Thymus (tissue), 11 donors: ENCODE data around the gene LAMA2. TPM values are rescaled to one million over a fixed set of nuclear protein-coding genes. Genes with fewer than 3 reads are reported as not detected.

Source experiments
- DNase-seq, 9 donors: peaks; one replicate each; pipeline ENCODE4 v3.0.0-alpha.2; 2013; ENCODE audit warnings: low spot score in 9 of 9, low read depth in 6 of 9, missing footprints in 1 of 9
- H3K27ac ChIP-seq, 2 donors: one replicate each; pipeline ENCODE4 v1.5.1; 2013; ENCODE audit warnings: control low read depth in 1 of 2, low read depth in 1 of 2, low read length in 1 of 2, mild to moderate bottlenecking in 1 of 2, moderate library complexity in 1 of 2
- H3K27me3 ChIP-seq, 2 donors: one replicate each; pipeline ENCODE4 v1.5.1; 2013; ENCODE audit warnings: low read length in 1 of 2; ENCODE audit not compliant: control insufficient read depth in 2 of 2, insufficient read depth in 1 of 2
- H3K36me3 ChIP-seq, 2 donors: one replicate each; pipeline ENCODE4 v1.5.1; 2013; ENCODE audit warnings: low read length in 1 of 2, mild to moderate bottlenecking in 1 of 2, moderate library complexity in 1 of 2; ENCODE audit not compliant: control insufficient read depth in 2 of 2, insufficient read depth in 2 of 2
- H3K4me1 ChIP-seq, 2 donors: one replicate each; pipeline ENCODE4 v1.5.1; 2013; ENCODE audit warnings: low read length in 2 of 2; ENCODE audit not compliant: control insufficient read depth in 2 of 2, insufficient read depth in 2 of 2
- H3K4me3 ChIP-seq, 2 donors: one replicate each; pipeline ENCODE4 v1.5.1; 2013; ENCODE audit warnings: low read length in 2 of 2, control low read depth in 1 of 2, mild to moderate bottlenecking in 1 of 2
- H3K9me3 ChIP-seq, 2 donors: one replicate each; pipeline ENCODE4 v1.5.1; 2013; ENCODE audit warnings: low read length in 1 of 2, mild to moderate bottlenecking in 1 of 2; ENCODE audit not compliant: control insufficient read depth in 2 of 2, insufficient read depth in 1 of 2
- WGBS: extraction: QIAGEN DNeasy Blood & Tissue Kit; methylation state at CpG from one replicate; pipeline ENCODE4 v1.1.7; 2013; 5-methylcytosine and 5-hydroxymethylcytosine counted together
- polyA plus RNA-seq: library from polyadenylated mRNA; stranded (reverse); fragments of 200-250 nt; gene quantifications from one replicate; pipeline ENCODE4 v1.2.3, GENCODE V29; 2013
- total RNA-seq: library from RNA; stranded (reverse); fragments of 120-200 nt; gene quantifications from one replicate; pipeline ENCODE4 v1.2.4, GENCODE V29; 2013
- donor health status: healthy.

LAMA2 gene
- total and polyA plus RNA-seq, 2 donors = 2.4 to 4.0 TPM

DNA sequence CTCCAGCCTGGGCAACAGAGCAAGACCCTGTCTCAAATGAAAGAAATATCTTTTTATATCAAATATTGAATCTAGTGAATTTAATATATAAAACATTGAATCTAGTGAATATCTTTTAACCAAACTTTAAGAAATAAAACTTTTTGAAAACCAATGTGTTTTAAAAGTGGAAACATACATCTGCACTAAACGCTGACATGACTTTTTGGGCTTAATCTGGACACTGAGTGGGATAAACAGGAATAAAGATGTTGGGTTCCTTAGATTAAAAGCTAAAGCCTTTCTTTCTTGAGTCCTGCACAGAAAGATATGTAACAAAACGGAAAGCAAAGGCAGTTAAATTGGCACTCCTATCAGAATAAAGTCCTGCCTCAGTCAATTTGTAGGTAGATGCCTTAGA, 636.8 kb downstream of the LAMA2 start:
- DNase-seq = no peak
- Histone ChIP-seq H3K27ac (no peak overlapping the region), H3K9me3 (no peaks in the 10 kb centered on the region), H3K4me3 (no peak overlapping the region), H3K36me3 (no peaks in the 10 kb centered on the region), H3K4me1 (no peaks in the 10 kb centered on the region), H3K27me3 (no peaks in the 10 kb centered on the region)
- 96% methylated on average over 2 of the region's 2 CpGs for WGBS

DNA sequence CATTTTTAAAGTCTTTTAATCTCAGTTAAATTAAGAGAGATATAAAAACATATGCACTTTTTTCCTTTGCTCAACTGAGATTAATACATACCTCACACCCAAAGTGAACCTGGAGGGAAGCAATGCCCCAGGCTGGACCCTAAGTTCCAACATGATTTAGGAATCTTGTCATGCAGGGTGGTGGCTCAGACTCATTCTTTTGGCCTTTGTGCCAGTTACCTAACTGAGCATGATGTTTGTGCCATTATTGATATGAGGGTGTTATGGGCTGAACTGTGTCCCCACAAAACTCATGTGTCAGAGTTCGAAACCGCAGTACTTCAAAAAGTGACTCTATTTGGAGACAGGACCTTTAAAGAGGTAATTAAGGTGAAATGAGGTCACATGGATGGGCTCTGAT, 639.0 kb downstream of the LAMA2 start:
- no peaks in the 10 kb centered on the region for H3K36me3 ChIP-seq
- H3K27ac ChIP-seq = no peak overlapping the region
- 48% methylated on average over 2 of the region's 2 CpGs for WGBS
- H3K27me3 ChIP-seq = no peaks in the 10 kb centered on the region
- H3K4me3 ChIP-seq = no peak overlapping the region
- no peaks in the 10 kb centered on the region for H3K9me3 ChIP-seq
- no peaks in the 10 kb centered on the region for H3K4me1 ChIP-seq
- DNase-seq = no peak

GRCh38 chr6:129523816-129524215, 640.9 kb downstream of the LAMA2 start:
- no peaks in the 10 kb centered on the region for H3K4me1 ChIP-seq
- no peaks in the 10 kb centered on the region for H3K9me3 ChIP-seq
- H3K27me3 ChIP-seq = no peaks in the 10 kb centered on the region
- no peaks in the 10 kb centered on the region for H3K36me3 ChIP-seq
- 97% methylated on average over 4 of the region's 4 CpGs for WGBS
- H3K4me3 ChIP-seq = no peak overlapping the region
- no peak for DNase-seq
- H3K27ac ChIP-seq = no peak overlapping the region

DNA sequence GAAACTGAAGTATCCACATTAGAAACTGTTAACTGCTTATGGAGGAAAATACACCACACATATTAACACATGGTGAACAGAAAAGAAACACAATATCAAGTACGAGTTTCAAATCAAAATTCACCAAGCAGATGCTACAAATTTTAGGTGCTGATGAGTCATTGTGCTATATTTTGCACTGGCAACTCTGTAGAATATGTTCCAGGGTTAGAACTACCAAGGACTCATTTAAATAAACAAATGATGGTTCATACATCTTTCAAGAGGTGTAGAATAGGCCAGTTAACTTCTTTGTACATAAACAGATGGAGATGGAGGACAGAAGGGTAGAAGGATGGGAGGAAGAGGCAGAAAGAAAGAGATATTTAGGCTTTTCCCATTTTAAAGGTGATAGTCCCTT, 642.1 kb downstream of the LAMA2 start:
- H3K27ac ChIP-seq = no peak overlapping the region
- H3K36me3 ChIP-seq = no peaks in the 10 kb centered on the region
- 96% methylated on average over 1 of the region's 1 CpG for WGBS
- DNase-seq = no peak
- H3K4me1 ChIP-seq = no peaks in the 10 kb centered on the region
- no peak overlapping the region for H3K4me3 ChIP-seq
- no peaks in the 10 kb centered on the region for H3K27me3 ChIP-seq
- H3K9me3 ChIP-seq = no peaks in the 10 kb centered on the region

- no peaks in the 10 kb centered on the region for H3K27me3 ChIP-seq
- no peaks in the 10 kb centered on the region for H3K9me3 ChIP-seq
- DNase-seq = no peak
- no peak overlapping the region for H3K27ac ChIP-seq
- H3K4me1 ChIP-seq = no peaks in the 10 kb centered on the region
- no peak overlapping the region for H3K4me3 ChIP-seq
- no peaks in the 10 kb centered on the region for H3K36me3 ChIP-seq
These were observed 652.0 kb downstream of the LAMA2 start for GRCh38 chr6:129534926-129535325.

GRCh38 chr6:129536271-129536670, 653.3 kb downstream of the LAMA2 start:
- Histone ChIP-seq H3K9me3 (no peaks in the 10 kb centered on the region), H3K27ac (no peak overlapping the region), H3K27me3 (no peaks in the 10 kb centered on the region), H3K36me3 (no peaks in the 10 kb centered on the region), H3K4me1 (no peaks in the 10 kb centered on the region), H3K4me3 (no peak overlapping the region)
- DNase-seq = no peak

DNA sequence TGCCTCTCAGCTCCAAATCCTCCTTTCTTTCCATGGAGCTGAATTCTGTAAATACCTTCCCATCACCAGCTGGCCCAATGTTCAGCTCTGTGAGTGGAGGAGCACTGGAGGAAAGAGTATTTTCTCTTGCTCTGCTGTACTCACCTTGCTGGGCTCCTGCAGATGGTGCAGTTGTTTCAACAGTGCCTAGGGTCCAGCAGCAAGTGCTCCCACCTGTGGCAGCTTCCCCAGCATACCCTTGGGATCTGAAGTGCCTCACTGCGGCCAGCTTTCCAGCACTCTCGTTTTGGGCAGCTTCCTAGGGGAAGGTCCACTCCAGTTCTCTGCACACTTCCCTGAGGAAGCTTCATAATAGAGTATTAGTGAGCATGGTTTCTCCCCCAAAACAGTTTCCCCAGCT, 656.1 kb downstream of the LAMA2 start:
- no peaks in the 10 kb centered on the region for H3K4me1 ChIP-seq
- H3K36me3 ChIP-seq = no peaks in the 10 kb centered on the region
- H3K9me3 ChIP-seq = no peaks in the 10 kb centered on the region
- DNase-seq = no peak
- no peak overlapping the region for H3K4me3 ChIP-seq
- 98% methylated on average over 2 of the region's 2 CpGs for WGBS
- H3K27ac ChIP-seq = no peak overlapping the region
- no peaks in the 10 kb centered on the region for H3K27me3 ChIP-seq

DNA sequence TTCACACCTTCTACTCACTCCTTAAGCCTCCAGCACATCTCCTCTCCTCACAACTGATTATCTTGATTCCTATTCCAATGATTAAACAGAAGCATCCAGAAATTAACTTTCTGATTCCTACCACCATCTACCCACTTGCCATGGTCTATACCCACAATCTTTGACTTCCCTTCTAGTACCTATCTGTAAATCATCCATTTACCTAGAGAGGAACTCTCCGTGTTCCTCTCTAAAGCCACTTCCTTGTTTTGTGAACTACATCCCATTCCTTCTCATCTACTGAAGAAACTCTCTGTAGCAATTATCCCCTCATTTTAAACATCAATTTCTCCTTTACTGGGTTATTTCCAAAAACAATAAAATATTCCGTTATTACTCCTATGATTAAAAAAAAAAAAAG, 659.8 kb downstream of the LAMA2 start:
- H3K4me1 ChIP-seq = no peaks in the 10 kb centered on the region
- H3K4me3 ChIP-seq = no peak overlapping the region
- no peaks in the 10 kb centered on the region for H3K9me3 ChIP-seq
- H3K36me3 ChIP-seq = no peaks in the 10 kb centered on the region
- no peak overlapping the region for H3K27ac ChIP-seq
- WGBS = 36% methylated on average over 2 of the region's 2 CpGs
- no peak for DNase-seq
- H3K27me3 ChIP-seq = no peaks in the 10 kb centered on the region

GRCh38 chr6:129543981-129544380, 661.0 kb downstream of the LAMA2 start:
- Histone ChIP-seq H3K27ac (no peak overlapping the region), H3K27me3 (no peaks in the 10 kb centered on the region), H3K4me3 (no peak overlapping the region), H3K4me1 (no peaks in the 10 kb centered on the region), H3K36me3 (no peaks in the 10 kb centered on the region), H3K9me3 (no peaks in the 10 kb centered on the region)
- DNase-seq = no peak
- 92% methylated on average over 2 of the region's 2 CpGs for WGBS

GRCh38 chr6:129544892-129545612, 662.1 kb downstream of the LAMA2 start:
- 97% methylated on average over 8 of the region's 8 CpGs for WGBS
- DNase-seq = no peak
- no peaks in the 10 kb centered on the region for H3K9me3 ChIP-seq

More at GRCh38 chr6:129544892-129545612, 662.1 kb downstream of the LAMA2 start:
- H3K27ac ChIP-seq = no peak overlapping the region
- H3K4me1 ChIP-seq = no peaks in the 10 kb centered on the region
- no peaks in the 10 kb centered on the region for H3K27me3 ChIP-seq
- H3K36me3 ChIP-seq = no peaks in the 10 kb centered on the region
- H3K4me3 ChIP-seq = no peak overlapping the region
